Gastrocnemius medialis (tissue), 4 donors: ENCODE measurements around the gene TRIO.

Experiments
- POLR2A ChIP-seq, 2 donors: fragments of 450-650 bp; IDR thresholded peaks; one replicate each; pipeline ENCODE4 v1.6.1; 2017; ENCODE audit warnings: antibody characterized with exemption in 2 of 2, mild to moderate bottlenecking in 2 of 2, moderate library complexity in 2 of 2
- TF ChIP-seq, protein P1 (sequence below), 5 experiments: fragments of 450-650 bp in 3 of 5; fragments of 200-600 bp in 2 of 5; sonication (generic) in 2 of 5; IDR thresholded peaks in 4 of 5; conservative IDR thresholded peaks in 1 of 5; 1 replicate in 4 of 5; 2 replicates in 1 of 5; pipeline ENCODE4 v1.5.1; 2016 to 2019; ENCODE audit warnings: antibody characterized with exemption in 5 of 5, mild to moderate bottlenecking in 3 of 5, moderate library complexity in 3 of 5

DNA sequence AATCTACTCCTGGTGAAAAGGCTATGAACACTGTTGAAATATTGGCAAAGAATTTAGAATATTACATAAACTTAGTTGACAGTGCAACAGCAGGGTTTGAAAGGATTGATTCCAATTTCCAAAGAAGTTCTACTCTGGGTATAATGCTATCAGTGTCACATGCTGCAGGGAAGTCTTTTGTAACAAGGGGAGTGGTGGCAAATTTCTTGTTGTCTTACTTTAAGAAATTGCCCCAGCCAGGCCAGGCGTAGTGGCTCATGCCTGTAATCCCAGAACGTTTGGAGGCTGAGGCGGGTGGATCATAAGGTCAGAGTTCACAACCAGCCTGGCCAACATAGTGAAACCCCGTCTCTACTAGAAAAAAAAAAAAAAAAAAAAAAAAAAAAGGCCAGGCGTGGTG is 352.2 kb downstream of the TRIO start:
- TF ChIP-seq, protein P1, sequence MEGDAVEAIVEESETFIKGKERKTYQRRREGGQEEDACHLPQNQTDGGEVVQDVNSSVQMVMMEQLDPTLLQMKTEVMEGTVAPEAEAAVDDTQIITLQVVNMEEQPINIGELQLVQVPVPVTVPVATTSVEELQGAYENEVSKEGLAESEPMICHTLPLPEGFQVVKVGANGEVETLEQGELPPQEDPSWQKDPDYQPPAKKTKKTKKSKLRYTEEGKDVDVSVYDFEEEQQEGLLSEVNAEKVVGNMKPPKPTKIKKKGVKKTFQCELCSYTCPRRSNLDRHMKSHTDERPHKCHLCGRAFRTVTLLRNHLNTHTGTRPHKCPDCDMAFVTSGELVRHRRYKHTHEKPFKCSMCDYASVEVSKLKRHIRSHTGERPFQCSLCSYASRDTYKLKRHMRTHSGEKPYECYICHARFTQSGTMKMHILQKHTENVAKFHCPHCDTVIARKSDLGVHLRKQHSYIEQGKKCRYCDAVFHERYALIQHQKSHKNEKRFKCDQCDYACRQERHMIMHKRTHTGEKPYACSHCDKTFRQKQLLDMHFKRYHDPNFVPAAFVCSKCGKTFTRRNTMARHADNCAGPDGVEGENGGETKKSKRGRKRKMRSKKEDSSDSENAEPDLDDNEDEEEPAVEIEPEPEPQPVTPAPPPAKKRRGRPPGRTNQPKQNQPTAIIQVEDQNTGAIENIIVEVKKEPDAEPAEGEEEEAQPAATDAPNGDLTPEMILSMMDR (IDR thresholded peaks at IDR 0.05 in 4 of 5, conservative IDR thresholded peaks at IDR 0.05 in 1 of 5) = no peak
- no peak for TF ChIP-seq POLR2A (IDR thresholded peaks at IDR 0.05)
